Measurements from ENCODE around the gene DVL1. TPM values are rescaled to one million over a fixed set of nuclear protein-coding genes. Genes with fewer than 3 reads are reported as not detected.

DVL1 gene
- total and polyA plus RNA-seq, 2 of the 13 experiments (the other 11 are each of a cell fraction or from before 2014, with no cell fraction given): 30.8 to 60.4 TPM

DNA sequence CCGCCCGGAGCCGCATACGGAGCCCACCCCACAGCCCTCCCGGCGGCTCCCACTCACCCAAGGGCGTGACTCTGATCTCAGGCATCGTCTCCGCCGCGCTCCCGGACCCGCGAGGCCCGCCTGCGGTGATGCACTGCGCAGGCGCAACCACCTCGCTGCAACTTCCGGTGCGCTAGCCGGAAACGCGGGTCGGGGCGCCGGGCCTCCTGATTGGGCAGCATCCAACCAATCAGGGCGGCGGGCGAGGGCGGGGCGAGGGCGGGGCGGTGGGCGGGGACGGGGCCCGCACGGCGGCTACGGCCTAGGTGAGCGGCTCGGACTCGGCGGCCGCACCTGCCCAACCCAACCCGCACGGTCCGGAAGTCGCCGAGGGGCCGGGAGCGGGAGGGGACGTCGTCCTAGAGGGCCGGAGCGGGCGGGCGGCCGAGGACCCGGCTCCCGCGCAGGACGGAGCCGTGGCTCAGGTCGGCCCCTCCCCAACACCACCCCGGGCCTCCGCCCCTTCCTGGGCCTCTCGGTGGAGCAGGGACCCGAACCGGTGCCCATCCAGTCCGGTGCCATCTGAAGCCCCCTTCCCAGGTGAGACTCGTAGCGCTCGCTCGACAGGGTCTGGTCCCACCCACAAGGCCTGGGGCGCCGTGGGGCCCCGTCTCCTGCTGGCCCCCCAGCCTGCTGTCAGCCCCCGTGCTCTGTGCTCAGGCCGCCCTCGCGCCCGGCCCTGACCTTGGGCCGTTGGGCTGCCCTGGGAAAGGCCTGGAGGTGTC lies 24.5 kb downstream of the DVL1 start, which contains the start of the genes CPTP and INTS11 (continued):
- 0 out of 2 replicates have a peak, but pooled peaks have one; percentile 65 for TF ChIP-seq ZNF616 (CRISPR knock-in tag; IDR thresholded peaks at IDR 0.05; ENCODE audit: low read depth)
- peak; percentile 94 for TF ChIP-seq GABPB1 (CRISPR knock-in tag; IDR thresholded peaks at IDR 0.05)
- TF ChIP-seq EP300 (IDR thresholded peaks at IDR 0.05; ENCODE audit: low read depth in 2 of 2, low read length in 2 of 2): no peak
- no peak for TF ChIP-seq EP300 (CRISPR knock-in tag; IDR thresholded peaks at IDR 0.05; ENCODE audit: borderline replicate concordance)
- TF ChIP-seq ZNF761 (CRISPR knock-in tag; conservative IDR thresholded peaks at IDR 0.05): 0 out of 2 replicates have a peak, but pooled peaks have one; percentile 39
- 0 out of 2 replicates have a peak, but pooled peaks have one; percentile 51 for TF ChIP-seq FLYWCH1 (CRISPR knock-in tag; IDR thresholded peaks at IDR 0.05)
- TF ChIP-seq SALL1 (CRISPR knock-in tag; IDR thresholded peaks at IDR 0.05): peak; percentile 55; the same call in 1 of the 2 replicates
- peak; percentile 76 for TF ChIP-seq ZEB1 (IDR thresholded peaks at IDR 0.05; ENCODE audit: insufficient replicate concordance, low read depth)
- peak; percentile 28; the same call in 1 of the 2 replicates for TF ChIP-seq ZMYM4 (CRISPR knock-in tag; IDR thresholded peaks at IDR 0.05)
- TF ChIP-seq, protein P1, sequence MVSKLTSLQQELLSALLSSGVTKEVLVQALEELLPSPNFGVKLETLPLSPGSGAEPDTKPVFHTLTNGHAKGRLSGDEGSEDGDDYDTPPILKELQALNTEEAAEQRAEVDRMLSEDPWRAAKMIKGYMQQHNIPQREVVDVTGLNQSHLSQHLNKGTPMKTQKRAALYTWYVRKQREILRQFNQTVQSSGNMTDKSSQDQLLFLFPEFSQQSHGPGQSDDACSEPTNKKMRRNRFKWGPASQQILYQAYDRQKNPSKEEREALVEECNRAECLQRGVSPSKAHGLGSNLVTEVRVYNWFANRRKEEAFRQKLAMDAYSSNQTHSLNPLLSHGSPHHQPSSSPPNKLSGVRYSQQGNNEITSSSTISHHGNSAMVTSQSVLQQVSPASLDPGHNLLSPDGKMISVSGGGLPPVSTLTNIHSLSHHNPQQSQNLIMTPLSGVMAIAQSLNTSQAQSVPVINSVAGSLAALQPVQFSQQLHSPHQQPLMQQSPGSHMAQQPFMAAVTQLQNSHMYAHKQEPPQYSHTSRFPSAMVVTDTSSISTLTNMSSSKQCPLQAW (CRISPR knock-in tag; IDR thresholded peaks at IDR 0.05): peak; percentile 86; the same call in 1 of the 2 replicates
- TF ChIP-seq, protein P2, sequence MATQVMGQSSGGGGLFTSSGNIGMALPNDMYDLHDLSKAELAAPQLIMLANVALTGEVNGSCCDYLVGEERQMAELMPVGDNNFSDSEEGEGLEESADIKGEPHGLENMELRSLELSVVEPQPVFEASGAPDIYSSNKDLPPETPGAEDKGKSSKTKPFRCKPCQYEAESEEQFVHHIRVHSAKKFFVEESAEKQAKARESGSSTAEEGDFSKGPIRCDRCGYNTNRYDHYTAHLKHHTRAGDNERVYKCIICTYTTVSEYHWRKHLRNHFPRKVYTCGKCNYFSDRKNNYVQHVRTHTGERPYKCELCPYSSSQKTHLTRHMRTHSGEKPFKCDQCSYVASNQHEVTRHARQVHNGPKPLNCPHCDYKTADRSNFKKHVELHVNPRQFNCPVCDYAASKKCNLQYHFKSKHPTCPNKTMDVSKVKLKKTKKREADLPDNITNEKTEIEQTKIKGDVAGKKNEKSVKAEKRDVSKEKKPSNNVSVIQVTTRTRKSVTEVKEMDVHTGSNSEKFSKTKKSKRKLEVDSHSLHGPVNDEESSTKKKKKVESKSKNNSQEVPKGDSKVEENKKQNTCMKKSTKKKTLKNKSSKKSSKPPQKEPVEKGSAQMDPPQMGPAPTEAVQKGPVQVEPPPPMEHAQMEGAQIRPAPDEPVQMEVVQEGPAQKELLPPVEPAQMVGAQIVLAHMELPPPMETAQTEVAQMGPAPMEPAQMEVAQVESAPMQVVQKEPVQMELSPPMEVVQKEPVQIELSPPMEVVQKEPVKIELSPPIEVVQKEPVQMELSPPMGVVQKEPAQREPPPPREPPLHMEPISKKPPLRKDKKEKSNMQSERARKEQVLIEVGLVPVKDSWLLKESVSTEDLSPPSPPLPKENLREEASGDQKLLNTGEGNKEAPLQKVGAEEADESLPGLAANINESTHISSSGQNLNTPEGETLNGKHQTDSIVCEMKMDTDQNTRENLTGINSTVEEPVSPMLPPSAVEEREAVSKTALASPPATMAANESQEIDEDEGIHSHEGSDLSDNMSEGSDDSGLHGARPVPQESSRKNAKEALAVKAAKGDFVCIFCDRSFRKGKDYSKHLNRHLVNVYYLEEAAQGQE (IDR thresholded peaks at IDR 0.05; ENCODE audit: borderline replicate concordance in 1 of 2, low read depth in 1 of 2, low read length in 2 of 2): no peak
- TF ChIP-seq FOSL1 (CRISPR knock-in tag; IDR thresholded peaks at IDR 0.05; ENCODE audit: borderline replicate concordance): no peak
- TF ChIP-seq ZFP1 (CRISPR knock-in tag; IDR thresholded peaks at IDR 0.05): no peak
- TF ChIP-seq PITX1 (CRISPR knock-in tag; IDR thresholded peaks at IDR 0.05): peak; percentile 56
- no peak for TF ChIP-seq SRSF9 (IDR thresholded peaks at IDR 0.05; ENCODE audit: borderline replicate concordance, insufficient read depth, low read depth, low read length, poor library complexity, severe bottlenecking)
- TF ChIP-seq, protein P3, sequence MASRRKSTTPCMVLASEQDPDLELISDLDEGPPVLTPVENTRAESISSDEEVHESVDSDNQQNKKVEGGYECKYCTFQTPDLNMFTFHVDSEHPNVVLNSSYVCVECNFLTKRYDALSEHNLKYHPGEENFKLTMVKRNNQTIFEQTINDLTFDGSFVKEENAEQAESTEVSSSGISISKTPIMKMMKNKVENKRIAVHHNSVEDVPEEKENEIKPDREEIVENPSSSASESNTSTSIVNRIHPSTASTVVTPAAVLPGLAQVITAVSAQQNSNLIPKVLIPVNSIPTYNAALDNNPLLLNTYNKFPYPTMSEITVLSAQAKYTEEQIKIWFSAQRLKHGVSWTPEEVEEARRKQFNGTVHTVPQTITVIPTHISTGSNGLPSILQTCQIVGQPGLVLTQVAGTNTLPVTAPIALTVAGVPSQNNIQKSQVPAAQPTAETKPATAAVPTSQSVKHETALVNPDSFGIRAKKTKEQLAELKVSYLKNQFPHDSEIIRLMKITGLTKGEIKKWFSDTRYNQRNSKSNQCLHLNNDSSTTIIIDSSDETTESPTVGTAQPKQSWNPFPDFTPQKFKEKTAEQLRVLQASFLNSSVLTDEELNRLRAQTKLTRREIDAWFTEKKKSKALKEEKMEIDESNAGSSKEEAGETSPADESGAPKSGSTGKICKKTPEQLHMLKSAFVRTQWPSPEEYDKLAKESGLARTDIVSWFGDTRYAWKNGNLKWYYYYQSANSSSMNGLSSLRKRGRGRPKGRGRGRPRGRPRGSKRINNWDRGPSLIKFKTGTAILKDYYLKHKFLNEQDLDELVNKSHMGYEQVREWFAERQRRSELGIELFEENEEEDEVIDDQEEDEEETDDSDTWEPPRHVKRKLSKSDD (CRISPR knock-in tag; IDR thresholded peaks at IDR 0.05; ENCODE audit: low read depth): no peak
- no peak for TF ChIP-seq SOX6 (IDR thresholded peaks at IDR 0.05)
- TF ChIP-seq SOX6 (CRISPR knock-in tag; IDR thresholded peaks at IDR 0.05): peak; percentile 34; the same call in 1 of the 2 replicates
- no peak for TF ChIP-seq ZNF775 (CRISPR knock-in tag; IDR thresholded peaks at IDR 0.05; ENCODE audit: borderline replicate concordance)
- TF ChIP-seq MYNN (CRISPR knock-in tag; IDR thresholded peaks at IDR 0.05; ENCODE audit: low read depth): 0 out of 2 replicates have a peak, but pooled peaks have one; percentile 54
- TF ChIP-seq ZSCAN12 (CRISPR knock-in tag; IDR thresholded peaks at IDR 0.05): 0 out of 2 replicates have a peak, but pooled peaks have one; percentile 53
- no peak for TF ChIP-seq CCDC6 (CRISPR knock-in tag; IDR thresholded peaks at IDR 0.05)

All from HepG2 (cell line).